HG03039 (cell line): ENCODE measurements around the gene LRRC1.

Experiments
- ATAC-seq: cut with Tn5 transposase; IDR thresholded peaks from one replicate; pipeline ENCODE4 v1.9.1; 2021; ENCODE audit warnings: mild to moderate bottlenecking, moderate library complexity; ENCODE audit not compliant: unreplicated experiment

Gene LRRC1

DNA sequence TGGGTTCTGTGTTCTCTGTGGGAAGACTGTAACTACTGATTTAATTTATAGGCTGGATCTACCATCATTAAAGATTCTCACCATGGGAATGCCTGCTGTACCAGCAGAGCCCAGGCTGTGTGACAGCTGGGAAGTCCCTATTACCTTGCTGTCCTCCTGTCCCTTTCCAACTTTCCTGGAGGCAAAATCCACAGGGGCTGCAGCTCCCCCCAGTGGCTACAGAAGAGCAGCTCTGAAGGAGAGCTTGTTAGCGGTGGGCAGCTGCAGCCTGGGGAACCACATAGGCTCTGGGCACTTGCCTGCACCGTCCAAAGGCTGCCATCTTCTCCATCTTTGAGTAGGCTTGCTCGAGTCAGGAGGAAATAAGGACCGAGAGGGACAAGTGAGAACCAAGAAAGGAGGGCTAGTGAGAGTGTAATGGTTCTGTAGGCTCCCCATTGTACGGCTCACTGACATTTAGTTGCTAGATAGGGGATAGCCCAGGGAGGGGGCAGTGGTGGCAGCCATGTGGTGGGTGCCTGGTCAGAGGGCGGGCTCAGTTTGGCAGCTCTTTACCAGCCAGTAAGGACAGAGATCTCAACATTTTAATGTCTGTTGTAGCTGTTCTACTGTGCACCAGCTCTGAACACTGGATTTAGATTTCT, 161.4 kb downstream of the LRRC1 start:
- no peak for ATAC-seq

GRCh38 chr6:53956804-53957203, 162.0 kb downstream of the LRRC1 start:
- no peak for ATAC-seq

GRCh38 chr6:53959717-53960116, 164.9 kb downstream of the LRRC1 start:
- no peak for ATAC-seq

GRCh38 chr6:53960311-53960710, 165.5 kb downstream of the LRRC1 start:
- no peak for ATAC-seq

- no peak for ATAC-seq
Observed at GRCh38 chr6:53961679-53962370, 167.0 kb downstream of the LRRC1 start.

GRCh38 chr6:53962646-53963045, 167.8 kb downstream of the LRRC1 start:
- ATAC-seq, result no peak

GRCh38 chr6:53967415-53967814, 172.6 kb downstream of the LRRC1 start:
- no peak for ATAC-seq
